ENCODE data around the gene PIEZO2.

Gene PIEZO2

GRCh38 chr18:11081009-11081532 lies 68.3 kb downstream of the PIEZO2 start:
- Histone ChIP-seq H3K4me1 (ENCODE audit: control insufficient read depth, low read depth, low read length) (no peaks in the 10 kb centered on the region), H3K9ac (ENCODE audit: low read length) (no peak overlapping the region), H3K9me3 (ENCODE audit: control insufficient read depth, low read depth, low read length) (no peaks in the 10 kb centered on the region), H3K27me3 (ENCODE audit: control insufficient read depth, insufficient read depth, low read length) (no peaks in the 10 kb centered on the region), H3K27ac (ENCODE audit: low read length) (no peak overlapping the region), H3K36me3 (ENCODE audit: control insufficient read depth, low read depth, low read length) (no peaks in the 10 kb centered on the region), H3K4me3 (ENCODE audit: low read length) (no peak overlapping the region)

DNA sequence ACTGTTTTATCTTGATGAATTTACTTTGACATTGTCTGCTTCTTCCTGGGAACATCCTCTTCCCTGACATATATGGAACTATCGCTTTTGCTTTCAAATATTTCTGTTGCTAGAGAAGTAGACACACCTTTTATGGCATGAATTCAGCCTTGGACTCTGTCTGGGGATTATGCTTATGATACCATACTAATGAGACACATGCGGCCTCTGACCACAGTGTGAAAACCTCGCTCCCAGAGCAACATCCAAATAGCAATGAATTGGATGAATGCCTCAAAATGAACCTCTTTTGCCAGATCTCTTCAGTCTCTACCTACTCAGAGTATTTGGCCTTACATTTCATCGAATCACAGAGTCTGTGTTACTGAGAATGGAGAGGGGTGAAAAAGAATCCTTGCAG lies 70.9 kb downstream of the PIEZO2 start:
- H3K4me1 ChIP-seq (ENCODE audit: control insufficient read depth, low read depth, low read length) = no peaks in the 10 kb centered on the region
- no peak overlapping the region for H3K4me3 ChIP-seq (ENCODE audit: low read length)
- H3K9me3 ChIP-seq (ENCODE audit: control insufficient read depth, low read depth, low read length) = no peaks in the 10 kb centered on the region
- no peaks in the 10 kb centered on the region for H3K27me3 ChIP-seq (ENCODE audit: control insufficient read depth, insufficient read depth, low read length)
- no peaks in the 10 kb centered on the region for H3K36me3 ChIP-seq (ENCODE audit: control insufficient read depth, low read depth, low read length)
- no peak overlapping the region for H3K27ac ChIP-seq (ENCODE audit: low read length)
- no peak overlapping the region for H3K9ac ChIP-seq (ENCODE audit: low read length)

DNA sequence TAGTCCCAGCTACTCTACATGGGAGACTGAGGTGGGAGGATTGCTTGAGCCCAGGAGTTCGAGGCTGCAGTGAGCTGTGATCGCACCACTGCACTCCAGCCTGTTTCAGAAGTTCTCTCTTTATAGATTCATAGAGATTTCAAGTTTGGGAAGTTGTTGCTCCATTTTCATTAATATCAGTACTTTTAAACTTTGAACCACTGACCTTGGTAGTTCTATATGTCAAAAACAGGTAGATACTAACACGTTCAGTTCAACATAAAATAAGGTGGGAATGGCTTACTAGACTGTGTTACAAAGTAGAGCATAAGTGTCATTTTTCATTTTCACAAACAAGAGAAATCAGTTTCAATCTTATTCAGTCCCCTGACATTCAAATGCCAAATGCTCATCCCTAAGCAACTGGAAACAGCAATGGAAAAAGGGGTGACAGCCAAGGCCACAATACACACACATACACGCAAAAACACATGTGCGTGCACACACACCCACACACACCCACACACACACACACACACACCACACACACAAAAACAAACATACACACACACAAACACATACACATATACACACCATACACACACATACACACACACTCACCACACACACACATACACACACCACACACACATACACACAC lies 71.7 kb downstream of the PIEZO2 start:
- H3K4me3 ChIP-seq (ENCODE audit: low read length) = no peak overlapping the region
- H3K9ac ChIP-seq (ENCODE audit: low read length) = no peak overlapping the region
- no peaks in the 10 kb centered on the region for H3K9me3 ChIP-seq (ENCODE audit: control insufficient read depth, low read depth, low read length)
- H3K36me3 ChIP-seq (ENCODE audit: control insufficient read depth, low read depth, low read length) = no peaks in the 10 kb centered on the region
- no peaks in the 10 kb centered on the region for H3K27me3 ChIP-seq (ENCODE audit: control insufficient read depth, insufficient read depth, low read length)
- no peaks in the 10 kb centered on the region for H3K4me1 ChIP-seq (ENCODE audit: control insufficient read depth, low read depth, low read length)
- H3K27ac ChIP-seq (ENCODE audit: low read length) = no peak overlapping the region

DNA sequence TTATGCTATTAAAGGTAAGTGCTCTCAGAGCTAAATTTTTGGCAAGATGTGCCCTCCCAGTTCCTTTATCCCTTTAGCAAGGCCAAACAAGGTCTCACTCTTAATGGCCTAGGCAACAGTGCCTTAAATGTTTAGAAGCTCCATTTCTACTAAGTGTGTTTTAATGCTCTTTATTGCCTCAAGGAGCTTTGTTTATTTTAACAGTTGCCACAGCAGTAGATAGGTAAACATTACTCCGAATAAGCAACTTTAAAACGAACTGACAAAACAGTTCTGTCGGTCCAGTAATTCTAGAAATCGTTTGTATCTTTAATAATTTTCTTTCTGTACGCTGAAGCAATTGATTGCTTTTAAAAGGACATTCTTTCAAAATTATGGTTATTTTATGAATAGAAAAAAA lies 74.5 kb downstream of the PIEZO2 start:
- Histone ChIP-seq H3K9ac (ENCODE audit: low read length) (no peak overlapping the region), H3K27me3 (ENCODE audit: control insufficient read depth, insufficient read depth, low read length) (no peaks in the 10 kb centered on the region), H3K36me3 (ENCODE audit: control insufficient read depth, low read depth, low read length) (no peaks in the 10 kb centered on the region), H3K4me1 (ENCODE audit: control insufficient read depth, low read depth, low read length) (no peaks in the 10 kb centered on the region), H3K9me3 (ENCODE audit: control insufficient read depth, low read depth, low read length) (no peaks in the 10 kb centered on the region), H3K27ac (ENCODE audit: low read length) (no peak overlapping the region), H3K4me3 (ENCODE audit: low read length) (no peak overlapping the region)

GRCh38 chr18:11073971-11074370 lies 75.4 kb downstream of the PIEZO2 start:
- no peak overlapping the region for H3K4me3 ChIP-seq (ENCODE audit: low read length)
- no peaks in the 10 kb centered on the region for H3K9me3 ChIP-seq (ENCODE audit: control insufficient read depth, low read depth, low read length)
- H3K4me1 ChIP-seq (ENCODE audit: control insufficient read depth, low read depth, low read length) = no peaks in the 10 kb centered on the region
- H3K27me3 ChIP-seq (ENCODE audit: control insufficient read depth, insufficient read depth, low read length) = no peaks in the 10 kb centered on the region
- H3K27ac ChIP-seq (ENCODE audit: low read length) = no peak overlapping the region
- H3K36me3 ChIP-seq (ENCODE audit: control insufficient read depth, low read depth, low read length) = no peaks in the 10 kb centered on the region
- no peak overlapping the region for H3K9ac ChIP-seq (ENCODE audit: low read length)

DNA sequence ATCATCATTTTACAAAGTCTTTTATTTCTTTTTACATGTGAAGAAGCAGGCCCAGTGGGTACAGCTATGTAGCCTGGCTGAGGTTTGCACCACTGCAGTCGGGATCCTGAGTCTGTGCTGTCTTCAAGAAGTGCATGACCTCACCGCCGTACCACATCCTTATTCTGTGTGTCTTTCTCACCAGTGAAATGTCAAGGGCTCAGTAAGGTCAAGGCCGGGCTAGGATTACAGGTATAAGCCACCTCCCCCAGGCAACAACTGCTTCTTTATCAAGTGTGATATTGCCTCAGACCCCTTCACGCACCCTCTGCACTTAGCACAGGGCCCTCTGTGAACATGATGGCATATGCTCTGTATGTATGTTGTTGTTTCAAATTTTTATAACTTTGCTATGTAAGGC lies 76.7 kb downstream of the PIEZO2 start:
- Histone ChIP-seq H3K27me3 (ENCODE audit: control insufficient read depth, insufficient read depth, low read length) (no peaks in the 10 kb centered on the region), H3K4me1 (ENCODE audit: control insufficient read depth, low read depth, low read length) (no peaks in the 10 kb centered on the region), H3K36me3 (ENCODE audit: control insufficient read depth, low read depth, low read length) (no peaks in the 10 kb centered on the region), H3K4me3 (ENCODE audit: low read length) (no peak overlapping the region), H3K9me3 (ENCODE audit: control insufficient read depth, low read depth, low read length) (no peaks in the 10 kb centered on the region), H3K27ac (ENCODE audit: low read length) (no peak overlapping the region), H3K9ac (ENCODE audit: low read length) (no peak overlapping the region)

DNA sequence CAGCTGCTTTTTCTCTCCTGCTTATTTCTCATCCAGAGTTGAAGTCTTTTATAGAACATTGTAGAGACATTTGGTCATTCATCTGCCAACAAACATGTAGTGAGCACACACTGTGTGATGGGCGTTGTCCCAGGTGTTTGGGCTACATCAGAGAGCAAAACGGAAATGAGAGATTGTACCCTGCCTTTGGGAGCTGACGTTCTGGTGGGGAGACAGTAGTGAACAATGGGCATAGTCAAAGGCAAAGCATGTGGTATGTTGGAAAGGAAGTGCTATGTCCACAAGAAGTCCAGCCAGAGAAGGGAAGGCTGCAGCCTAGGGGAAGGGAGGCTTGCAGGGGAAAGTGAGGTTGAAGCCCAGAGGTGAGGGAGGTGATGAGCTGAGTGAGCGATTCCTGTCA lies 78.1 kb downstream of the PIEZO2 start:
- H3K9me3 ChIP-seq (ENCODE audit: control insufficient read depth, low read depth, low read length) = no peaks in the 10 kb centered on the region
- H3K4me3 ChIP-seq (ENCODE audit: low read length) = no peak overlapping the region
- no peak overlapping the region for H3K9ac ChIP-seq (ENCODE audit: low read length)
- H3K27me3 ChIP-seq (ENCODE audit: control insufficient read depth, insufficient read depth, low read length) = no peaks in the 10 kb centered on the region
- H3K4me1 ChIP-seq (ENCODE audit: control insufficient read depth, low read depth, low read length) = no peaks in the 10 kb centered on the region
- H3K27ac ChIP-seq (ENCODE audit: low read length) = no peak overlapping the region
- no peaks in the 10 kb centered on the region for H3K36me3 ChIP-seq (ENCODE audit: control insufficient read depth, low read depth, low read length)

DNA sequence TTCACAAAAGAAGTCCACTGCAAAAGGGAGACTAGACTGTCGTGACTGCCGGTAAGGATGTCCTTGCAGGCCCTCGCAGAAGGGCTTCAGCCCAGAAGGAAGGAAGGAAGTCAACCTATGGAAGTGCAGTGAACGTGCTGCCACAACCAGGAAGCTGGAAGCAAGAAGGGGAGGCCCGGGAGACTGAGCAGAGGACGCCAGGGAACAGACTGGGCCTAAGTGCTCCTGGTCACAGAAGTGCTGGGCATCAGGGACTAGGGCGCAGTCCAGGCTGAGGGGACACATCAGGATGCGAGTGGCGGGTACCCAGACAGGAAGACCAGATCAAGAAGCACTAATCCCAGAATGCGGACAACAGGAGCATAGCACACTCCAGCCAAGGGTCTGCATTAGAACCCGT lies 78.8 kb downstream of the PIEZO2 start:
- H3K4me1 ChIP-seq (ENCODE audit: control insufficient read depth, low read depth, low read length) = peaks cover 5% of the 10 kb centered on the region
- H3K36me3 ChIP-seq (ENCODE audit: control insufficient read depth, low read depth, low read length) = no peaks in the 10 kb centered on the region
- no peaks in the 10 kb centered on the region for H3K9me3 ChIP-seq (ENCODE audit: control insufficient read depth, low read depth, low read length)
- no peak overlapping the region for H3K4me3 ChIP-seq (ENCODE audit: low read length)
- H3K9ac ChIP-seq (ENCODE audit: low read length) = no peak overlapping the region
- H3K27me3 ChIP-seq (ENCODE audit: control insufficient read depth, insufficient read depth, low read length) = no peaks in the 10 kb centered on the region
- H3K27ac ChIP-seq (ENCODE audit: low read length) = no peak overlapping the region

DNA sequence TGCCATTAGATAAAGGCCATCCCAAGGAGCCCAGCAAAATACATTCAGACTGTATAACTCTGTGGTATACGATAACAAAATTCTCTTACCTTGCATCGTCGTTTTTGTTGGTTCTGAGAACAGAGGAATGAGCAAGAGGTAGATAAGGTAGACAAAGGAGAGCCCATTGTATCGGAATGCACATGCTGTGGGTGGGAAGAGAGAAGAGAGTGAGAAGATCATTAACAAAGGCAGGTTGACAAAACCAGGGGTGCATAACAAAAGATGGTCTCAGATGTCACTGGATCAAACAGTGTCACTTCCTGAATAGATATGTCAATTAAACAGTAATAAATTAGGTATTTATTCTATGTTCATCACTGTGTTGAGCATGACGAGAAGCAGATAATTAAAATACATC lies 83.3 kb downstream of the PIEZO2 start:
- no peaks in the 10 kb centered on the region for H3K9me3 ChIP-seq (ENCODE audit: control insufficient read depth, low read depth, low read length)
- H3K4me1 ChIP-seq (ENCODE audit: control insufficient read depth, low read depth, low read length) = peaks cover 8% of the 10 kb centered on the region
- H3K27ac ChIP-seq (ENCODE audit: low read length) = no peak overlapping the region
- H3K27me3 ChIP-seq (ENCODE audit: control insufficient read depth, insufficient read depth, low read length) = no peaks in the 10 kb centered on the region
- peak overlapping the region; percentile 17 for H3K4me3 ChIP-seq (ENCODE audit: low read length)
- H3K36me3 ChIP-seq (ENCODE audit: control insufficient read depth, low read depth, low read length) = no peaks in the 10 kb centered on the region
- H3K9ac ChIP-seq (ENCODE audit: low read length) = no peak overlapping the region

GRCh38 chr18:11064727-11065460 lies 84.5 kb downstream of the PIEZO2 start:
- H3K9me3 ChIP-seq (ENCODE audit: control insufficient read depth, low read depth, low read length) = no peaks in the 10 kb centered on the region
- no peaks in the 10 kb centered on the region for H3K36me3 ChIP-seq (ENCODE audit: control insufficient read depth, low read depth, low read length)
- H3K4me1 ChIP-seq (ENCODE audit: control insufficient read depth, low read depth, low read length) = peaks cover 8% of the 10 kb centered on the region

DNA sequence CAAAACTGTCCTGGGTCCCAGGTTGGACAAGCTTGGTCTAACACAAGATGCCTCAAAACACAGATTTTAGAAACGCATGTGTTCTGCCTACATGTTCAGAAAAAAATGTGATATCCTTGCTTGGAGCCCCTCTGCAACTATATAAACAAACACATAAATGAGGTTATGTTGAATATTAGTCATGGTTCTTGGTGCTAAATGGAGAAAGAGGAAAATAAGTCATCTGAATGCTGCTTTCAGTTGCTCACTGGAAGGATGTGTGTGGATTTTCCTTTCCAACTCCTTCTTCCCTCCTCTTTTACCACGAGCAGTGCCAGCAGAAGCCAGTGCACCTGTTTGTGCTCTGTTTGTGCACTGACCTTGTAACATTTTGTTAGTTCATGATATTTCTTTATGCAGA lies 85.3 kb downstream of the PIEZO2 start:
- no peaks in the 10 kb centered on the region for H3K9me3 ChIP-seq (ENCODE audit: control insufficient read depth, low read depth, low read length)
- no peak overlapping the region for H3K4me3 ChIP-seq (ENCODE audit: low read length)
- H3K27ac ChIP-seq (ENCODE audit: low read length) = no peak overlapping the region
- H3K4me1 ChIP-seq (ENCODE audit: control insufficient read depth, low read depth, low read length) = peaks cover 8% of the 10 kb centered on the region
- H3K27me3 ChIP-seq (ENCODE audit: control insufficient read depth, insufficient read depth, low read length) = no peaks in the 10 kb centered on the region
- no peaks in the 10 kb centered on the region for H3K36me3 ChIP-seq (ENCODE audit: control insufficient read depth, low read depth, low read length)
- H3K9ac ChIP-seq (ENCODE audit: low read length) = no peak overlapping the region

More at GRCh38 chr18:11064727-11065460, 84.5 kb downstream of the PIEZO2 start:
- H3K4me3 ChIP-seq (ENCODE audit: low read length) = no peak overlapping the region
- H3K27me3 ChIP-seq (ENCODE audit: control insufficient read depth, insufficient read depth, low read length) = no peaks in the 10 kb centered on the region
- no peak overlapping the region for H3K9ac ChIP-seq (ENCODE audit: low read length)
- H3K27ac ChIP-seq (ENCODE audit: low read length) = no peak overlapping the region

DNA sequence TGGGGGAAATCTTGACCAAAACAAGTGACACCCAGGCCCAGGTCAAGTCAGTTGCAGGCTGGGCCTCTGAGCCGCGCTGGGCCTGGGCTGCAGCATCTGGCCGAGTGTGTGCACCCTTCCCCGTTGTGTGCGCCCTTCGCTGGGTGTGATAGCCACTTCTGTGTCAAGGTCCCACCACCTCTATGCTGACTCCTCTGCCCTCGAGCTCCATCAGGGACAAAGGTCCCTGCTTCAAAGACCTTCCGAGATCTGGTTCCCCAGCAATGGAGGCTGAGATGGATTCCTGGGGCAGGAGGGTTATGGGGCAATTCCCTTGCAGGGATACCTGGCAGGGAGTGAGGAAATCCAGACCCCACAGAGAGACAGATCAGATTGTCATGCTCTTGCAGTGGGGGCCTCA lies 93.6 kb downstream of the PIEZO2 start:
- Histone ChIP-seq H3K36me3 (ENCODE audit: control insufficient read depth, low read depth, low read length) (no peaks in the 10 kb centered on the region), H3K4me3 (ENCODE audit: low read length) (no peak overlapping the region), H3K9ac (ENCODE audit: low read length) (no peak overlapping the region), H3K27me3 (ENCODE audit: control insufficient read depth, insufficient read depth, low read length) (no peaks in the 10 kb centered on the region), H3K27ac (ENCODE audit: low read length) (no peak overlapping the region), H3K9me3 (ENCODE audit: control insufficient read depth, low read depth, low read length) (no peaks in the 10 kb centered on the region), H3K4me1 (ENCODE audit: control insufficient read depth, low read depth, low read length) (no peaks in the 10 kb centered on the region)
